Spleen (tissue), 7 donors: ENCODE results near the gene NPW.

ENCODE experiments used
- CTCF ChIP-seq, 11 experiments: fragments of 200-600 bp in 7 of 11; fragments of 450-650 bp in 4 of 11; sonication (generic) in 4 of 11; IDR thresholded peaks in 8 of 11; conservative IDR thresholded peaks in 3 of 11; 1 replicate in 7 of 11; 2 replicates in 4 of 11; pipeline versions ENCODE4 v1.4.0 to v1.8.0; 2016 to 2021; ENCODE audit warnings: antibody characterized with exemption in 11 of 11, inconsistent platforms in 4 of 11, mild to moderate bottlenecking in 1 of 11
- POLR2A ChIP-seq, 3 donors: fragments of 450-650 bp; IDR thresholded peaks; one replicate each; pipeline ENCODE4 v1.5.1; 2017; ENCODE audit warnings: antibody characterized with exemption in 3 of 3, mild to moderate bottlenecking in 1 of 3
- POLR2AphosphoS5 ChIP-seq, 3 donors: sonication (generic); formaldehyde crosslinking; IDR thresholded peaks; one replicate each; pipeline ENCODE4 v1.5.1; 2017; ENCODE audit warnings: antibody characterized with exemption in 3 of 3
- donor health status: DM: no; HTN: no; CAD: no; lungs with moderate emphysema.
- donor health status: DM: no; HTN: no; CAD: no.
- donor health status: DM: no; HTN: no; CAD: no.

GRCh38 chr16:1991135-1991551, 28.4 kb upstream of the NPW start:
- TF ChIP-seq POLR2AphosphoS5 (IDR thresholded peaks at IDR 0.05) (peak; percentile 33 to 83 (median 81)), CTCF (IDR thresholded peaks at IDR 0.05 in 8 of 11, conservative IDR thresholded peaks at IDR 0.05 in 3 of 11) (no peak), POLR2A (IDR thresholded peaks at IDR 0.05) (peak in 2 of 3 donors; percentile 6 to 14)
